Right atrium auricular region (tissue), 2 donors: ENCODE measurements around the gene REEP1. TPM values are rescaled to one million over a fixed set of nuclear protein-coding genes. Genes with fewer than 3 reads are reported as not detected.

Experiments used
- DNase-seq: peaks from one replicate; pipeline ENCODE4 v3.0.0-alpha.2; 2019; ENCODE audit warnings: low spot score
- H3K27ac ChIP-seq, 2 donors: fragments of 200-600 bp; sonication (generic); 1 replicate in 1 of 2; 2 replicates in 1 of 2; pipeline ENCODE4 v1.5.1; 2016 to 2019
- H3K27me3 ChIP-seq, 2 donors: fragments of 200-600 bp; sonication (generic); one replicate each; pipeline versions ENCODE4 v1.5.1 to v1.6.0; 2017 to 2019
- H3K36me3 ChIP-seq: fragments of 200-600 bp; sonication (generic); one replicate; pipeline ENCODE4 v1.5.1; 2016
- H3K4me1 ChIP-seq, 2 donors: fragments of 200-600 bp; sonication (generic); one replicate each; pipeline versions ENCODE4 v1.5.1 to v1.6.0; 2017 to 2019
- H3K4me3 ChIP-seq, 2 donors: fragments of 200-600 bp; sonication (generic); 1 replicate in 1 of 2; 2 replicates in 1 of 2; pipeline ENCODE4 v1.5.1; 2017 to 2019; ENCODE audit warnings: mild to moderate bottlenecking in 1 of 2, moderate library complexity in 1 of 2
- H3K9me3 ChIP-seq, 2 donors: fragments of 200-600 bp; sonication (generic); one replicate each; pipeline ENCODE4 v1.5.1; 2019
- total RNA-seq, 2 donors: library from RNA; depleted of rRNA; stranded (reverse); fragments of >200 nt; gene quantifications; one replicate each; pipeline ENCODE4 v1.1.0, GENCODE V29; 2016
- TF ChIP-seq, protein P1 (sequence below), 2 donors: fragments of 200-600 bp; sonication (generic); IDR thresholded peaks; one replicate each; pipeline ENCODE4 v1.5.1; 2019; ENCODE audit warnings: antibody characterized with exemption in 2 of 2

Gene REEP1
- total RNA-seq, 2 donors from 2014 or later: 29.4 to 34.2 TPM

DNA sequence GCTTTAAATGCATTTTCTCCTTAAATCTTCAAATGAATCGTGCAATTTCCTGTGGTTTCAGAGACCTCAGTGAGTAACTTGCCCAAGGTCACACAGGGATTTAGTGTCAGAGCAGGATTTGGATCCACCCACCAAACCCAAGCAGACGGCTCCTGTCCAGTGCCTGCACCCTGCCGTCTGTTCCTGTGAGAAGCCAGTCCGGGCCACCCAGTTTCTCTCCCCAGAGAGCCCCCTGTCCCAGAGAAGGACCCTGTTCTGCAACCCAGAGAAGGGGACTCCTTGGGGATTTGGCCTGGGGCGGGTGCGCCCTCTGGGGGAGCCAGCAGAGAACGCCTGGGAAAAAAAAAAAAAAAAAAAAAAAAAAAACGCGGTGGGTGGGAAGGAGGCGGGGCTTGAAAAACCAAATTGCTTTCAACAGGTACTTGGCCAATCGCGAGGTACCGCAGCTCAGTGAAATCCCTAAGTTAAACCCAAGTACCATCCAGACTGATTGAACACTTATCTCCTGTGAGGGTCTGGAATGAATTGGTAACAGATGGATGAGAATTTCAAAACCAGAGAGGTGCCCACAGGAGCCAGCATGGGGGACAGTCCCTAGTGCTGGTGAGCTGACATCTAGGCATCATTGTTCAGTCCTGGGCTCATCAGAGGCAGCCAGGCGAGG lies 30.9 kb upstream of the REEP1 start:
- DNase-seq: no peak
- Histone ChIP-seq H3K27ac (no peak overlapping the region), H3K9me3 (peaks cover 0 to 4% of the 10 kb centered on the region in 2 donors), H3K27me3 (no peaks in the 10 kb centered on the region), H3K36me3 (no peaks in the 10 kb centered on the region), H3K4me1 (peaks cover 0 to 20% of the 10 kb centered on the region in 2 donors), H3K4me3 (no peak overlapping the region)
- TF ChIP-seq, protein P1, sequence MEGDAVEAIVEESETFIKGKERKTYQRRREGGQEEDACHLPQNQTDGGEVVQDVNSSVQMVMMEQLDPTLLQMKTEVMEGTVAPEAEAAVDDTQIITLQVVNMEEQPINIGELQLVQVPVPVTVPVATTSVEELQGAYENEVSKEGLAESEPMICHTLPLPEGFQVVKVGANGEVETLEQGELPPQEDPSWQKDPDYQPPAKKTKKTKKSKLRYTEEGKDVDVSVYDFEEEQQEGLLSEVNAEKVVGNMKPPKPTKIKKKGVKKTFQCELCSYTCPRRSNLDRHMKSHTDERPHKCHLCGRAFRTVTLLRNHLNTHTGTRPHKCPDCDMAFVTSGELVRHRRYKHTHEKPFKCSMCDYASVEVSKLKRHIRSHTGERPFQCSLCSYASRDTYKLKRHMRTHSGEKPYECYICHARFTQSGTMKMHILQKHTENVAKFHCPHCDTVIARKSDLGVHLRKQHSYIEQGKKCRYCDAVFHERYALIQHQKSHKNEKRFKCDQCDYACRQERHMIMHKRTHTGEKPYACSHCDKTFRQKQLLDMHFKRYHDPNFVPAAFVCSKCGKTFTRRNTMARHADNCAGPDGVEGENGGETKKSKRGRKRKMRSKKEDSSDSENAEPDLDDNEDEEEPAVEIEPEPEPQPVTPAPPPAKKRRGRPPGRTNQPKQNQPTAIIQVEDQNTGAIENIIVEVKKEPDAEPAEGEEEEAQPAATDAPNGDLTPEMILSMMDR (IDR thresholded peaks at IDR 0.05): peak; percentile 40 to 68

DNA sequence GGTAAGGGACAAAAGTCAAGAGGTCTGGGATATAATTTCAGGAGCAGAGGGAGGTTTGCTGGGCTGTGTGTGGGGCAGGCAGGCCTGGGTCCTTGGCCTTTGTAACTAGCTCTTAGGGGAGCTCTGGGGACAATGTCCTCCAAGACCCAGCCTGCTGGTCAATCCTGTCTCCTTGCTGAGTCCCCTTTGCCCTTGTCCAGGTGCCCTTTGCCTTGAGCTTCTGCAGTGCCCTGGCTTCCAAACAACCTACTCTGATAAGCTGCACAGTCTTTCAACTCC lies 30.0 kb upstream of the REEP1 start:
- H3K27ac ChIP-seq: no peak overlapping the region
- DNase-seq: no peak
- TF ChIP-seq, protein P1 (IDR thresholded peaks at IDR 0.05): no peak
- H3K4me3 ChIP-seq: no peak overlapping the region
- no peaks in the 10 kb centered on the region for H3K36me3 ChIP-seq
- no peaks in the 10 kb centered on the region for H3K27me3 ChIP-seq
- peaks cover 0 to 4% of the 10 kb centered on the region in 2 donors for H3K9me3 ChIP-seq
- H3K4me1 ChIP-seq: peaks cover 0 to 20% of the 10 kb centered on the region in 2 donors

DNA sequence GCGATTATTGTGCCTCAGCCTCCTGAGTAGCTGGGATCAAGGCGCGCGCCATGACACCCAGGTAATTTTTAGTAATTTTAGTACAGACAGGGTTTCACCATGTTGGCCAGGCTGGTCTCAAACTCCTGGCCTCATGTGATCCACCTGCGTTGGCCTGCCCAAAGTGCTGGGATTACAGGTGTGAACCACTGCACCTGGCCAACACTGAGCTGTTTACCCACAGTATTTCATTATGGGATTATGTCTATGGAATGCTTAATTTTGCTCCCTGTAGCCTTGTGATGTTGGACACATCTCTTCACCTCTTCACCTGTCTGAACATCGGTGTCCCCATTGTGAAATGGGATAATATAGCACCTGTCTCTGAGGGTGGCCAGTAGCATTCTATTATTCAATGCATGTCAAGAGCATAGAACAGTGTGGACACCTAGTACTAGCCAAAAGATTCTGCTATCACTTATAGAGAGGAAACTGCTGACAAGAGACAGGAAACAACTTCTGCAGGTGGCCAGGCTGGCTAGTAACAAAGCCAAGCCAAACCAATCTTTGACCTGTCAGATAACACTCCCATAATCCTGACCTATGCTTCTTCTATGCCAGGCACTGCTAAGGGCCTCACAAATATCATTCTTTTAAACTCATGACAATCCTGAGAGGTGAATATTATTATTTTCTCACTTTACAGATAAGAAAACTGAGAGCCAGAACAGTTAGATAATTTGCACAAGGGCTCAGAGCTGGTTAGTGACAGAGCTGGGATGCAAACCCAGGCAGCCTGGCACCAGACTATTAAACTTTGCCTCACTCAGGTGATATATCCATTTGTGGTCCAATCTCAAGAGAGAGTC lies 29.4 kb upstream of the REEP1 start:
- H3K36me3 ChIP-seq: no peaks in the 10 kb centered on the region
- no peak overlapping the region for H3K27ac ChIP-seq
- no peak for DNase-seq
- H3K4me3 ChIP-seq: no peak overlapping the region
- peaks cover 0 to 20% of the 10 kb centered on the region in 2 donors for H3K4me1 ChIP-seq
- TF ChIP-seq, protein P1 (IDR thresholded peaks at IDR 0.05): no peak
- H3K27me3 ChIP-seq: no peaks in the 10 kb centered on the region
- peaks cover 0 to 4% of the 10 kb centered on the region in 2 donors for H3K9me3 ChIP-seq

DNA sequence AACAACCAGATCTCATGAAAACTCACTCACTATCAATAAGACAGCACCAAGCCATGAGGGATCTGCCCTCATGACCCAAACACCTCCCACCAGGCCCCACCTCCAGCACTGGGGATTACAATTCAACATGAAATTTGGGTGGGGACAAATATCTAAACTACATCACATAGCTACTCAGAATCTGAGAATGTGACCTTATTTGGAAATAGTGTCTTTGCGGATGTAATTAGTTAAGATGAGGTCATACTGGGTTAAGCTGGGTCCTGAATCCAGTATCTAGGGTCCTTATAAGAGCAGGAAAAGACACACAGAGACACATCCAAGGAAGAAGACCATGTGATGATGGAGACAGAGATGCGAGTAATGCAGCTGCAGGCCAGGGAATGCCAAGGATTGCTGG lies 27.5 kb upstream of the REEP1 start:
- no peaks in the 10 kb centered on the region for H3K9me3 ChIP-seq
- H3K27me3 ChIP-seq: no peaks in the 10 kb centered on the region
- H3K4me3 ChIP-seq: no peak overlapping the region
- peaks cover 0 to 20% of the 10 kb centered on the region in 2 donors for H3K4me1 ChIP-seq
- no peaks in the 10 kb centered on the region for H3K36me3 ChIP-seq
- no peak overlapping the region for H3K27ac ChIP-seq
- DNase-seq: no peak
- TF ChIP-seq, protein P1 (IDR thresholded peaks at IDR 0.05): no peak

DNA sequence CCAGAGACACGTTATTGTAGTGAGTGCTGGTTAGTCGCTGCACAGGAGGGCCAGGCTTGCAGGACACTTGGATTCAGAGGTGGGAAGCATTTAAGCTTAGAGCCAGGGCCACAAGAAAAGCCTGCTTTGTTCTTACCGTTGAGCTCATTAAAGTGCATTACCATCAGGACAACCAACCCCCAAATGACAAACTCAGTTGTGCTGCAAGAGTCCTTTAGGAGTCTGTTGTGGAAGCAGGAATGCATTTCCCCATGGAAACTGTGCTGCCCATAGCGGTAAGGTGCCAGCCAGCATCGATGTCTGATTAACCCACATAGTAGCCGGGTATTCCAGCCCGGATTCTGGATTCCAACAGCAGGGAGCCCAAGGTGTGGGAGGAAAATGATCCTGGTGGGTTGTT lies 23.4 kb upstream of the REEP1 start:
- Histone ChIP-seq H3K4me3 (no peak overlapping the region), H3K36me3 (no peaks in the 10 kb centered on the region), H3K9me3 (no peaks in the 10 kb centered on the region), H3K4me1 (no peaks in the 10 kb centered on the region), H3K27me3 (no peaks in the 10 kb centered on the region), H3K27ac (no peak overlapping the region)
- DNase-seq: no peak
- TF ChIP-seq, protein P1 (IDR thresholded peaks at IDR 0.05): no peak
